Astrocyte of the cerebellum (primary cell): Measurements from ENCODE around the gene ALDH7A1.

Source experiments
- DNase-seq: peaks from one replicate; pipeline ENCODE4 v3.0.0-alpha.2; 2011; ENCODE audit warnings: low read depth
- H3K4me3 ChIP-seq: 2 replicates; pipeline ENCODE4 v1.5.1; 2011; ENCODE audit warnings: mild to moderate bottlenecking, low read depth, low read length, moderate library complexity
- in situ Hi-C: cut with HindIII; loops from 2 replicates; pipeline ENCODE4 v1.10.0; 2017; ENCODE audit warnings: low sequenced_read_pairs
- TF ChIP-seq, protein P1 (sequence below): IDR thresholded peaks from 2 replicates; pipeline ENCODE4 v1.5.1; 2012; ENCODE audit warnings: low read length, low read depth, moderate library complexity, mild to moderate bottlenecking; ENCODE audit errors: missing control alignments

The ALDH7A1 gene

DNA sequence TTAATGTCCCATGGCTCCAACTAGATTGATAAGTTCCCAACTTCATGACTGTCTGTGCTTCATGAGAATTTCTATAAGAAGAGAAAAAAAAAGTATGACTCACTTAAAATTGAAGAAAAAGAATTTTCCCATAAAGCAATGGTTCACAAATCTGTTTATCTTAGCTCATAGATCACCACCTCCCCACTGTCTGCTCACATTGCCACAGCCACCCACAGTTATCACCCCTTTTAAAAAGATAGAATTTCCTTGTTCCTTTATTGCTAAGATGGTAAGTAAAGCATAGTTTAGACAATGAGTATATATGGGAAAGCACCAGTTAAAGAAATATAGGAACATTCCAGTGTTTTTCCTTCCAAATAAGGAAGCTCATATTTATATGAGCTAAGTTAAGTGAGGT is 67.1 kb downstream of the ALDH7A1 start:
- TF ChIP-seq, protein P1, sequence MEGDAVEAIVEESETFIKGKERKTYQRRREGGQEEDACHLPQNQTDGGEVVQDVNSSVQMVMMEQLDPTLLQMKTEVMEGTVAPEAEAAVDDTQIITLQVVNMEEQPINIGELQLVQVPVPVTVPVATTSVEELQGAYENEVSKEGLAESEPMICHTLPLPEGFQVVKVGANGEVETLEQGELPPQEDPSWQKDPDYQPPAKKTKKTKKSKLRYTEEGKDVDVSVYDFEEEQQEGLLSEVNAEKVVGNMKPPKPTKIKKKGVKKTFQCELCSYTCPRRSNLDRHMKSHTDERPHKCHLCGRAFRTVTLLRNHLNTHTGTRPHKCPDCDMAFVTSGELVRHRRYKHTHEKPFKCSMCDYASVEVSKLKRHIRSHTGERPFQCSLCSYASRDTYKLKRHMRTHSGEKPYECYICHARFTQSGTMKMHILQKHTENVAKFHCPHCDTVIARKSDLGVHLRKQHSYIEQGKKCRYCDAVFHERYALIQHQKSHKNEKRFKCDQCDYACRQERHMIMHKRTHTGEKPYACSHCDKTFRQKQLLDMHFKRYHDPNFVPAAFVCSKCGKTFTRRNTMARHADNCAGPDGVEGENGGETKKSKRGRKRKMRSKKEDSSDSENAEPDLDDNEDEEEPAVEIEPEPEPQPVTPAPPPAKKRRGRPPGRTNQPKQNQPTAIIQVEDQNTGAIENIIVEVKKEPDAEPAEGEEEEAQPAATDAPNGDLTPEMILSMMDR, result no peak
- in situ Hi-C loops, result no loop called here
- H3K4me3 ChIP-seq, result no peak overlapping the region
- no peak for DNase-seq

DNA sequence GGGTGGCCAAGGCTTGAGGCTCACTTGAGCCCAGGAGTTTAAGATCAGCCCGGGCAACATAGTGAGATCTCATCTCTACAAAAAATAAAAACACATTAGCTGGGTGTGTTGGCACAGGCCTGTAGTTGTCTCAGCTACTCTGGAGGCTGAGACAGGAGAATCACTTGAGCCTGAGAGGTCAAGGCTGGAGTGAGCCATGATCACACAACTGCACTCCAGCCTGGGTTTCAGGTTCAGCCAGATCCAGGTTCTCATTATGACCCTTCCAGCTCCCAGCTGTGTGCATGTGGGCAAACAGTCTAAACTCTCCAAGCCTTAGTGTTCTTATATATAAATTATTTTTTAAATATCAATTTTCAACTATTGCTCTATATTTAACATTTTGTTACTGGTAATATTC is 67.9 kb downstream of the ALDH7A1 start:
- TF ChIP-seq, protein P1, result no peak
- in situ Hi-C loops, result no loop called here
- no peak overlapping the region for H3K4me3 ChIP-seq
- no peak for DNase-seq

DNA sequence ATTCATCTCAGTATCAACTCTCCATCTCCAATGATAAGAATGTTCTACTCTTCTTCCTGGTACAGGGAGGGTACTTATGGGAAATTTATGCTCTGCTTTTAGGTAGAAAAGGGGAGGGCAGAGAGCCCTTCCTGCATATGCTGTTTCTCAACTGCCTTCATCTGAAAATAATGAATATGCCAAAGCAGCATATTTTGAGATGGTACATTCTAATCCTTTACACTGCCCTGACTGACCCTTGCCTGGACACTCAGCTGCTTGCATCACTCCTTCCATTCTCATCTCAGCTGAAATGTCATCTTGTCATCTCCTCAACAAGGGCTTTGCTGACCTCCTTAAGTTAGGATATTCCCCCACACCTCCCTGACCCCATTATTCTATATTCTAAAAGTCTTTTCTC is 68.5 kb downstream of the ALDH7A1 start:
- no peak for DNase-seq
- in situ Hi-C loops, result no loop called here
- no peak overlapping the region for H3K4me3 ChIP-seq
- TF ChIP-seq, protein P1, result no peak

DNA sequence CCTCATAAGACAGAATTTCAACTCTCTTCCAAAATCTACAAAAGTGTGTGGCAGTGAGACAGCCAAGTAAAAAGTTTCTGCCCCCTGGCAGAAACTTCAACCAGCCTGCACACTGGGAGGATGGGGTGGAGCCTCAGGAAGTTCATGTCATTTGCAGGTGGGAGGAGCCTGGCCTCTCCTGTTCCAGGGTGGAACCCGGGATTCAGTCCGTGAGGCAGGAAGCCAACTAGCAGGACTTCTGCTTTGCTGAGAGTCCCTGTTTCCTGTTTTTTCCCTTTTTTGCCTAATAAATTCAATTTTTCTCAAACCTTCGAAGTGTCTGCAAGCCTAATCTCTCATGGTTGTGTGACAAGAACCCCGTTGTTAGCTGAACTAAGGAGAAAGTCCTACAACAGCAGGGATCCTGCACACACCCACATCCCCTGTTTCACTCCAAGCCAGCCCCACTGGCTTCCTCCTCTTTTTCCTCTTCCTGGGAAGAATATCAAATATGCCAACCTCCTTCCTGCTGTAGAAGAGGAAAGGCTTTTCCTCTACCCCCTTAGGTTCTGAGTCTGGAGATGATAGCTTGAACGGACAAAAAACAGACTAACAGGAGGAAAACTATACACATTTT is 69.3 kb downstream of the ALDH7A1 start:
- in situ Hi-C loops, result no loop called here
- TF ChIP-seq, protein P1, result no peak
- no peak overlapping the region for H3K4me3 ChIP-seq
- DNase-seq, result no peak

DNA sequence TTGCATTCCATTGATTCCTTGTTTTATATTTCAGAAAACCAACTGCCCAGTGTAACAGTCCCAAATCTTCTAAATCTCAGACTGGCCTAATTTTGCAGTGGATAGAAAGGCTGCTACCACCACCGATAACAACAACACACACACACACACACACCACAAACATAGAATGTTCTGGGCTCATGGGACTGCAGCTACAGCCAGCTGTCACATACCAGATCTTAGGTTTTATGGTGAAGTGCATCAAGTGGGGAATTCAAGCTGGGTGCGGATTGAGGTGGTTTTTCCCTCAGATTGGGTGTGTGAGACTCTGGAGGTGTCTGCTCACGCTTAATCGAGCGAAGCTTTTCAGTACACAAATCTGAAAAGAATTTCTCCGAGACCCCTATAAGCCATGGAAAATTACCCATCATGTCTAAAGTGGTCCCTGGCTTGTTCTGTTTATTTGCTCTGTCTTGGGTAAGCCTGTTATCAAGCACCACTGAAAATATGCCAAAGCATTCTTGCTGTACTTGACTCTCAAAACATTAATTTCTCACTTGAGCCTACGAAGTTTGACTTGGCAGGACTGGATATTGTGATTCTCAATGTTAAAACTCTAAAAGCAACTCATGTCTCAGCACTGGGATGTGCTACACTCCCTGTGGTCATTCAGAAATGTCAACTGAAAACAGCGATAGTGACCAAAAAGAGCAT is 71.1 kb downstream of the ALDH7A1 start:
- TF ChIP-seq, protein P1, result no peak
- no peak overlapping the region for H3K4me3 ChIP-seq
- in situ Hi-C loops, result no loop called here
- DNase-seq, result no peak

DNA sequence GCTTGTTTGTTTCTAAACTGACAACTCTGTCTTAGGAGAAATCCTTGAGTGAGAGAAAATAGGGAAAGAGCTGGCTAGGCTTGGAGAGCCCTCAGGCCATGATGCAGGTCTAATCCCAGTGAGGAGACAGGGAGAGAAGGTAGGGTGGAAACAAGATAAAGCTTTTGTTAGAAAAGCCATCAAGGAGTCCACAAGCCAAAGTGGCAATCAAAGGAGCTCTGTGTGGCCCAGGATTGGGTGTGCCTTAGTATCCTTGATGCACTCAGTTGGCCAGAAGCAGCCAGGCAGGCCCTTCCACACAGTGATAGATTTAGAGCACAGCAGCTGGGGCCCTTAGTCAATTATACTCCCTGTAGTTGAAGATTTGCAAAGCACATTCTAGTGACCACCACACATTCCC is 73.9 kb downstream of the ALDH7A1 start:
- TF ChIP-seq, protein P1, result no peak
- in situ Hi-C loops, result no loop called here
- H3K4me3 ChIP-seq, result no peak overlapping the region
- no peak for DNase-seq

DNA sequence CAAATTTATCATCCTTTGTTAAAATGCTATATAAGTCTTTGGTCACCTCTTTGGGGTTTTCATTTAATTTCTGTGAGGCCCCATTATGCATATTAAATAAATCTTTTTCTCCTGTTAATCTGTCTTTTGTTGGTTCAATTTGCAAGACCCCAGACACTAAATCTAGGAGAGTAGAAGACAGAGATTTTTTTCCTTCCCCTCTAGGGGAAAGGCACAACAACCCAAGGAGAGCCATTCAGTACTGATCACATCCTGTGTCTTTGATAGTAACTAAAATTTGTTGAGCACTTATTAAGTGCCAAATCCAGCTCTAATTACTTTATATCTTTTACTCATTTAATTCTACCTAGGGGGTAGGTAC is 74.4 kb downstream of the ALDH7A1 start:
- in situ Hi-C loops, result no loop called here
- DNase-seq, result no peak
- TF ChIP-seq, protein P1, result no peak
- H3K4me3 ChIP-seq, result no peak overlapping the region
